ENCODE results near the gene RARRES2. TPM values are rescaled to one million over a fixed set of nuclear protein-coding genes. Genes with fewer than 3 reads are reported as not detected.

RARRES2 gene
- total RNA-seq, 1 donor from 2014 or later: 19.4 TPM

DNA sequence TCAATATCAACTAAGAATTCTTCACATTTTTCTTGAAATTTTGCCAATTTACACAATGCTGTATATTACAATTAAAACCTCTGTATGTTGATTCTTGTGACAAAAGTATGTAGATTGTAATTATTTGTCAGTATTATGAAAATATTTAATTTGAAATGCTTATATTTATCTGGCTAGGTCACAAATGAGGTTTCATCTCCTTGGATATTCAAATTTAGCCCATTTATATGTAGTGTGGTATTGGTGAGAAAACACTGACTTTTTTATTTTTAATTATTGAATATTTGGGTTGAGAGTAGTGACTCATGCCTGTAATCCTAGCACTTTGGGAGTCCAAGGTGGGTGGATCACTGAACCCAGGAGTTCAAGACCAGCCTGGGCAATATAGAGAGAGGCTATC lies 2.9 kb upstream of the RARRES2 start:
- Mint-ChIP-seq H3K9me3 (ENCODE audit: unreplicated experiment) (peaks cover 18% of the 10 kb centered on the region), H3K27ac (ENCODE audit: unreplicated experiment) (no peak overlapping the region), H3K4me1 (ENCODE audit: low read depth, unreplicated experiment) (peaks cover 12% of the 10 kb centered on the region), H3K36me3 (ENCODE audit: low read depth, unreplicated experiment) (peaks cover 6% of the 10 kb centered on the region), H3K4me3 (ENCODE audit: unreplicated experiment) (no peak overlapping the region), H3K27me3 (ENCODE audit: low read depth, unreplicated experiment) (peaks cover 39% of the 10 kb centered on the region)
- Histone ChIP-seq H3K4me3 (ENCODE audit: insufficient read depth, low read depth, low read length) (no peak overlapping the region), H3K4me2 (ENCODE audit: low read length) (no peak overlapping the region), H3K27ac (ENCODE audit: low read depth, low read length) (no peak overlapping the region), H3K9ac (ENCODE audit: low read length) (no peak overlapping the region), H3K36me3 (ENCODE audit: insufficient read depth, low read length) (no peaks in the 10 kb centered on the region), H3K27me3 (ENCODE audit: insufficient read depth, low read length) (peaks cover 20% of the 10 kb centered on the region), H2AFZ (ENCODE audit: low read depth, low read length) (no peak overlapping the region), H4K20me1 (ENCODE audit: insufficient read depth, low read length) (peaks cover 7% of the 10 kb centered on the region), H3K4me1 (ENCODE audit: insufficient read depth, low read length) (peaks cover 9% of the 10 kb centered on the region), H3K79me2 (ENCODE audit: insufficient read depth, low read length) (no peaks in the 10 kb centered on the region), H3K9me3 (ENCODE audit: insufficient read depth, low read depth, low read length) (peaks cover 4% of the 10 kb centered on the region)
- TF ChIP-seq EZH2 (IDR thresholded peaks at IDR 0.05; ENCODE audit: insufficient read depth, low read length): no peak
- no peak for FAIRE-seq
- DNase-seq (ENCODE audit: low read depth): no peak

DNA sequence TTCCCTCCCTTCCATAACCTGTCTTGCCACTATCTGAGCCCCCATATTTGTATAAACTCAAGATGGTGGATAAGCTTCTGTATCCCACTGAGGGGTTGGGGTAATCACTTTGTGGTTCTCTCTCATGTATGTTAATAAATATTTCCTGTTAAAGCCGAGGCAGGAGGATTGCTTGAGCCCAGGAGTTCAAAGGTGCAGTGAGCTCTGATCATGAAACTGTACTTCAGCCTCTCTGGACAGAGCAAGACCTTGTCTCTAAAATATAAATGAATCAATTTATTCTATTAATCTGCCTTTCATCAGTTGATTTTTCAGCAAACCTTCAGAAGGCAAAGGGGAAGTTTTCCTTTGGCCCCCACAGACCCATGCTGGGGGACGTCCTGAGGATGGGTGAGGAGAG lies 1.8 kb upstream of the RARRES2 start:
- Histone ChIP-seq H3K9ac (ENCODE audit: low read length) (no peak overlapping the region), H2AFZ (ENCODE audit: low read depth, low read length) (no peak overlapping the region), H3K36me3 (ENCODE audit: insufficient read depth, low read length) (no peaks in the 10 kb centered on the region), H3K27me3 (ENCODE audit: insufficient read depth, low read length) (peaks cover 18% of the 10 kb centered on the region), H3K79me2 (ENCODE audit: insufficient read depth, low read length) (no peaks in the 10 kb centered on the region), H3K9me3 (ENCODE audit: insufficient read depth, low read depth, low read length) (peaks cover 4% of the 10 kb centered on the region), H3K27ac (ENCODE audit: low read depth, low read length) (no peak overlapping the region), H3K4me3 (ENCODE audit: insufficient read depth, low read depth, low read length) (no peak overlapping the region), H4K20me1 (ENCODE audit: insufficient read depth, low read length) (peaks cover 7% of the 10 kb centered on the region), H3K4me1 (ENCODE audit: insufficient read depth, low read length) (peaks cover 12% of the 10 kb centered on the region), H3K4me2 (ENCODE audit: low read length) (no peak overlapping the region)
- Mint-ChIP-seq H3K36me3 (ENCODE audit: low read depth, unreplicated experiment) (peaks cover 6% of the 10 kb centered on the region), H3K9me3 (ENCODE audit: unreplicated experiment) (peaks cover 18% of the 10 kb centered on the region), H3K4me1 (ENCODE audit: low read depth, unreplicated experiment) (peaks cover 14% of the 10 kb centered on the region), H3K4me3 (ENCODE audit: unreplicated experiment) (no peak overlapping the region), H3K27me3 (ENCODE audit: low read depth, unreplicated experiment) (peaks cover 43% of the 10 kb centered on the region), H3K27ac (ENCODE audit: unreplicated experiment) (no peak overlapping the region)
- no peak for DNase-seq (ENCODE audit: low read depth)
- TF ChIP-seq, protein P1, sequence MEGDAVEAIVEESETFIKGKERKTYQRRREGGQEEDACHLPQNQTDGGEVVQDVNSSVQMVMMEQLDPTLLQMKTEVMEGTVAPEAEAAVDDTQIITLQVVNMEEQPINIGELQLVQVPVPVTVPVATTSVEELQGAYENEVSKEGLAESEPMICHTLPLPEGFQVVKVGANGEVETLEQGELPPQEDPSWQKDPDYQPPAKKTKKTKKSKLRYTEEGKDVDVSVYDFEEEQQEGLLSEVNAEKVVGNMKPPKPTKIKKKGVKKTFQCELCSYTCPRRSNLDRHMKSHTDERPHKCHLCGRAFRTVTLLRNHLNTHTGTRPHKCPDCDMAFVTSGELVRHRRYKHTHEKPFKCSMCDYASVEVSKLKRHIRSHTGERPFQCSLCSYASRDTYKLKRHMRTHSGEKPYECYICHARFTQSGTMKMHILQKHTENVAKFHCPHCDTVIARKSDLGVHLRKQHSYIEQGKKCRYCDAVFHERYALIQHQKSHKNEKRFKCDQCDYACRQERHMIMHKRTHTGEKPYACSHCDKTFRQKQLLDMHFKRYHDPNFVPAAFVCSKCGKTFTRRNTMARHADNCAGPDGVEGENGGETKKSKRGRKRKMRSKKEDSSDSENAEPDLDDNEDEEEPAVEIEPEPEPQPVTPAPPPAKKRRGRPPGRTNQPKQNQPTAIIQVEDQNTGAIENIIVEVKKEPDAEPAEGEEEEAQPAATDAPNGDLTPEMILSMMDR (IDR thresholded peaks at IDR 0.05; ENCODE audit: insufficient read depth, low read depth, low read length): no peak
- TF ChIP-seq EZH2 (IDR thresholded peaks at IDR 0.05; ENCODE audit: insufficient read depth, low read length): no peak
- FAIRE-seq: no peak

DNA sequence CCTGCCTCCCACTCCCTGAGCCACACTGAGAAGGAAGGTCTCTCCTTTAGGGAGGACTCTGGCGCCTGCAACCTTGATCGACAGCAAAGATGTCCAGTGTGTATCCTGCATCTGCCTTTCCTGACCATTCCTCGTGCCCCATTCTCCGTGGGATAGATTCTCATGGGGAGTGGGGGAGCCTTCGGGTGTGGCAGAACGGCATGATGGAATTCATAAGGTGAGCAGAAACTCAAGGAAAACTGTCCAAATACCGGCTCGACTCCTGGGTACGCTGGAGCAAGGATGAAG lies 636 bp upstream of the RARRES2 start:
- no peak overlapping the region for H3K9ac ChIP-seq (ENCODE audit: low read length)
- peaks cover 6% of the 10 kb centered on the region for H3K36me3 Mint-ChIP-seq (ENCODE audit: low read depth, unreplicated experiment)
- peak overlapping the region; percentile 51 for H3K4me3 Mint-ChIP-seq (ENCODE audit: unreplicated experiment)
- peaks cover 18% of the 10 kb centered on the region for H3K27me3 ChIP-seq (ENCODE audit: insufficient read depth, low read length)
- H3K27ac ChIP-seq (ENCODE audit: low read depth, low read length): no peak overlapping the region
- peaks cover 14% of the 10 kb centered on the region for H3K4me1 Mint-ChIP-seq (ENCODE audit: low read depth, unreplicated experiment)
- peak overlapping the region; percentile 80 for H3K27ac Mint-ChIP-seq (ENCODE audit: unreplicated experiment)
- no peaks in the 10 kb centered on the region for H3K79me2 ChIP-seq (ENCODE audit: insufficient read depth, low read length)
- H2AFZ ChIP-seq (ENCODE audit: low read depth, low read length): no peak overlapping the region
- DNase-seq (ENCODE audit: low read depth) (no peak), FAIRE-seq (no peak)
- peaks cover 48% of the 10 kb centered on the region for H3K27me3 Mint-ChIP-seq (ENCODE audit: low read depth, unreplicated experiment)
- no peaks in the 10 kb centered on the region for H3K36me3 ChIP-seq (ENCODE audit: insufficient read depth, low read length)
- no peak overlapping the region for H3K4me2 ChIP-seq (ENCODE audit: low read length)
- TF ChIP-seq, protein P1 (IDR thresholded peaks at IDR 0.05; ENCODE audit: insufficient read depth, low read depth, low read length): no peak
- no peak for TF ChIP-seq EZH2 (IDR thresholded peaks at IDR 0.05; ENCODE audit: insufficient read depth, low read length)
- H3K4me1 ChIP-seq (ENCODE audit: insufficient read depth, low read length): peaks cover 12% of the 10 kb centered on the region
- H3K9me3 Mint-ChIP-seq (ENCODE audit: unreplicated experiment): peaks cover 15% of the 10 kb centered on the region
- H3K4me3 ChIP-seq (ENCODE audit: insufficient read depth, low read depth, low read length): no peak overlapping the region
- peaks cover 7% of the 10 kb centered on the region for H4K20me1 ChIP-seq (ENCODE audit: insufficient read depth, low read length)
- peaks cover 4% of the 10 kb centered on the region for H3K9me3 ChIP-seq (ENCODE audit: insufficient read depth, low read depth, low read length)
